Endothelial cell of umbilical vein (primary cell): ENCODE results near the gene SLC2A1. TPM values are rescaled to one million over a fixed set of nuclear protein-coding genes. Genes with fewer than 3 reads are reported as not detected.

Experiments
- BruUV-seq: library from RNA; stranded (reverse); fragments of 400-500 nt; replicated peaks from 2 replicates; lab custom pipeline; 2021; lab: Mats Ljungman, UMichigan
- CTCF ChIA-PET: fragments of 300-600, 350-600 bp; sonication (Branson Sonifier 250); formaldehyde crosslinking; loops from one replicate; lab custom pipeline; 2021; ENCODE audit warnings: antibody characterized with exemption, inconsistent platforms; lab: Charles Lee
- POLR2A ChIA-PET: fragments of 300-600, 350-600 bp; sonication (Branson Sonifier 250); formaldehyde crosslinking; loops from one replicate; lab custom pipeline; 2021; ENCODE audit warnings: antibody characterized with exemption, inconsistent platforms; lab: Charles Lee
- DNase-seq: peaks from one replicate; pipeline ENCODE4 v3.0.0-alpha.2; 2011; ENCODE audit warnings: low read depth, low spot score
- FAIRE-seq: peaks from 2 replicates; lab custom pipeline; 2011; peaks lifted over from hg19 to GRCh38; lab: Jason Lieb, UNC
- H2AFZ ChIP-seq: 2 replicates; pipeline ENCODE4 v1.6.0; 2012; ENCODE audit warnings: low read depth, low read length, control low read depth, inconsistent platforms
- H3K27ac ChIP-seq: 2 replicates; pipeline ENCODE4 v1.5.1; 2011; ENCODE audit warnings: low read depth, mild to moderate bottlenecking, control low read depth, low read length, moderate library complexity; ENCODE audit not compliant: insufficient read depth
- H3K27me3 ChIP-seq, 2 experiments: 2 replicates each; pipeline versions ENCODE4 v1.6.0 to v1.6.1; 2011; ENCODE audit warnings: low read length in 2 of 2, mixed read lengths in 1 of 2; ENCODE audit not compliant: control insufficient read depth in 2 of 2, insufficient read depth in 2 of 2
- H3K36me3 ChIP-seq, 2 experiments: 2 replicates in 1 of 2; 3 replicates in 1 of 2; pipeline ENCODE4 v1.5.1; 2011; ENCODE audit warnings: low read length in 2 of 2, mild to moderate bottlenecking in 1 of 2, moderate library complexity in 1 of 2; ENCODE audit not compliant: control insufficient read depth in 2 of 2, insufficient read depth in 2 of 2; ENCODE audit errors: extremely low read depth in 1 of 2
- H3K4me1 ChIP-seq: 3 replicates; pipeline ENCODE4 v1.5.1; 2011; ENCODE audit warnings: mild to moderate bottlenecking, low read length; ENCODE audit not compliant: control insufficient read depth, insufficient read depth; ENCODE audit errors: extremely low read depth
- H3K4me2 ChIP-seq: 2 replicates; pipeline ENCODE4 v1.6.1; 2011; ENCODE audit warnings: low read length, control low read depth, mixed read lengths; ENCODE audit not compliant: insufficient read depth
- H3K4me3 ChIP-seq, 3 experiments: fragments of 200-600 bp in 1 of 3; sonication (generic), shearing (Covaris generic) in 1 of 3; replicated peaks in 1 of 3; 2 replicates each; pipeline ENCODE4 v1.5.1; 2011 to 2016; ENCODE audit warnings: control low read depth in 3 of 3, low read length in 3 of 3, mild to moderate bottlenecking in 2 of 3, inconsistent platforms in 1 of 3, low read depth in 1 of 3, moderate library complexity in 1 of 3; ENCODE audit not compliant: insufficient read depth in 1 of 3
- H3K79me2 ChIP-seq: 2 replicates; pipeline ENCODE4 v1.6.0; 2012; ENCODE audit warnings: low read length, inconsistent platforms; ENCODE audit not compliant: control insufficient read depth, insufficient read depth
- H3K9ac ChIP-seq: replicated peaks from 2 replicates; pipeline ENCODE3; 2011; ENCODE audit warnings: low read length, control low read depth; ENCODE audit not compliant: insufficient read depth; ENCODE audit errors: extremely low read depth
- H3K9me1 ChIP-seq: replicated peaks from 3 replicates; pipeline ENCODE4 v1.6.0; 2011; ENCODE audit warnings: mild to moderate bottlenecking, low read length; ENCODE audit not compliant: control insufficient read depth, insufficient read depth; ENCODE audit errors: extremely low read depth
- H3K9me3 ChIP-seq: replicated peaks from 2 replicates; pipeline ENCODE4 v1.5.1; 2012; ENCODE audit warnings: low read length, inconsistent platforms; ENCODE audit not compliant: control insufficient read depth, insufficient read depth
- H4K20me1 ChIP-seq: replicated peaks from 2 replicates; pipeline ENCODE3; 2011; ENCODE audit warnings: mild to moderate bottlenecking, low read length; ENCODE audit not compliant: control insufficient read depth, insufficient read depth; ENCODE audit errors: extremely low read depth
- CTCF ChIP-seq, 2 donors: IDR thresholded peaks; 1 replicate in 1 of 2; 2 replicates in 1 of 2; pipeline ENCODE4 v1.5.1; 2011; ENCODE audit warnings: low read length in 2 of 2, mild to moderate bottlenecking in 2 of 2, moderate library complexity in 2 of 2, control low read depth in 1 of 2, inconsistent platforms in 1 of 2, low read depth in 1 of 2; ENCODE audit not compliant: insufficient read depth in 1 of 2; ENCODE audit errors: extremely low read depth in 1 of 2
- EZH2 ChIP-seq: IDR thresholded peaks from 2 replicates; pipeline ENCODE4 v1.6.1; 2012; ENCODE audit warnings: borderline replicate concordance, low read depth, mild to moderate bottlenecking, moderate library complexity, low read length, inconsistent platforms; ENCODE audit not compliant: severe bottlenecking
- FOS ChIP-seq: IDR thresholded peaks from 2 replicates; pipeline ENCODE4 v1.6.1; 2011; ENCODE audit warnings: mild to moderate bottlenecking, low read length, moderate library complexity, borderline replicate concordance; ENCODE audit not compliant: insufficient read depth
- GATA2 ChIP-seq: IDR thresholded peaks from 2 replicates; pipeline ENCODE4 v1.7.0; 2011; ENCODE audit warnings: low read depth, mild to moderate bottlenecking, moderate library complexity, mixed read lengths, low read length; ENCODE audit not compliant: insufficient read length, insufficient read depth
- JUN ChIP-seq: IDR thresholded peaks from 2 replicates; pipeline ENCODE4 v1.6.1; 2011; ENCODE audit warnings: borderline replicate concordance, low read depth; ENCODE audit not compliant: insufficient read length, insufficient read depth
- MAX ChIP-seq: IDR thresholded peaks from 2 replicates; pipeline ENCODE4 v1.6.1; 2011; ENCODE audit not compliant: insufficient read depth, insufficient read length
- MYC ChIP-seq: IDR thresholded peaks from one replicate; pipeline ENCODE4 v1.6.1; 2011; ENCODE audit warnings: mild to moderate bottlenecking, low read depth, low read length
- POLR2A ChIP-seq: IDR thresholded peaks from 2 replicates; pipeline ENCODE4 v1.6.1; 2012; ENCODE audit warnings: low read depth, mild to moderate bottlenecking, control low read depth, low read length
- POLR2AphosphoS5 ChIP-seq: IDR thresholded peaks from 2 replicates; pipeline ENCODE4 v1.6.1; 2012; ENCODE audit warnings: low read depth, mild to moderate bottlenecking, control low read depth, low read length, moderate library complexity; ENCODE audit not compliant: insufficient read depth
- dilution Hi-C: fragments of 300-500 bp; cut with MboI; formaldehyde crosslinking; loops from one replicate; pipeline ENCODE4 v1.15.0; 2019; ENCODE audit warnings: low sequenced_read_pairs; ENCODE audit not compliant: extremely low pct_ligation_motif_present
- intact Hi-C: fragments of 100-400 bp; cut with micrococcal nuclease; formaldehyde crosslinking; loops from one replicate; pipeline ENCODE4 v1.10.0; 2022
- polyA plus RNA-seq, 4 experiments: library from polyadenylated mRNA; depleted of rRNA in 3 of 4; stranded (reverse) in 3 of 4; unstranded in 1 of 4; fragments of >200 nt; gene quantifications; 2 replicates each; pipeline versions ENCODE4 v1.2.1 to v1.2.3, GENCODE V29; 2011 to 2012; ENCODE audit warnings: missing spikeins in 1 of 4
- total RNA-seq: library from RNA; stranded (reverse); gene quantifications from 2 replicates; pipeline ENCODE4 v1.2.3, GENCODE V29; 2021

Gene SLC2A1
- total and polyA plus RNA-seq, 2 donors (not counting 3 experiments of a cell fraction or from before 2014, with no cell fraction given), result 42.2 to 46.5 TPM

GRCh38 chr1:42914092-42914627, 44.5 kb downstream of the SLC2A1 start:
- BruUV-seq, result no TSS peak
- no peaks in the 10 kb centered on the region for H3K9me3 ChIP-seq
- no peaks in the 10 kb centered on the region for H3K4me1 ChIP-seq
- POLR2A ChIA-PET, result no interaction called here
- no peak overlapping the region for H3K4me3 ChIP-seq
- H4K20me1 ChIP-seq, result no peaks in the 10 kb centered on the region
- H3K27me3 ChIP-seq, result peaks cover 2 to 4% of the 10 kb centered on the region in 2 experiments
- no peaks in the 10 kb centered on the region for H3K36me3 ChIP-seq
- CTCF ChIA-PET, result interaction anchor here (0.7 to 16.3 kb wide), 15 partner anchors 10 to 1021 kb away, joined by 3 to 1298 read pairs (median 7); partner anchors contain the start of genes CFAP57 and EBNA1BP2
- H3K9me1 ChIP-seq, result no peaks in the 10 kb centered on the region
- no peaks in the 10 kb centered on the region for H3K79me2 ChIP-seq
- FAIRE-seq (no peak), DNase-seq (no peak)
- H3K9ac ChIP-seq, result no peak overlapping the region
- no peak overlapping the region for H3K27ac ChIP-seq
- no peak overlapping the region for H3K4me2 ChIP-seq
- dilution Hi-C loops (loop anchor here (25.0 kb wide), 1 partner anchor 148 kb away; no protein-coding TSS in a partner anchor), intact Hi-C loops (loop anchor here (5.0 kb wide), 1 partner anchor 337 kb away; no protein-coding TSS in a partner anchor)
- TF ChIP-seq MAX, result no peak
- TF ChIP-seq JUN, result no peak
- no peak for TF ChIP-seq POLR2A
- TF ChIP-seq FOS, result no peak
- TF ChIP-seq EZH2, result no peak
- TF ChIP-seq MYC, result no peak
- no peak for TF ChIP-seq POLR2AphosphoS5
- no peak for TF ChIP-seq CTCF (IDR thresholded peaks at IDR 0.05; ENCODE audit: extremely low read depth in 1 of 2, insufficient read depth in 1 of 2, low read depth in 1 of 2, low read length in 2 of 2)
- TF ChIP-seq GATA2, result no peak
- no peak overlapping the region for H2AFZ ChIP-seq
